ENCODE results near the gene TRIO.

DNA sequence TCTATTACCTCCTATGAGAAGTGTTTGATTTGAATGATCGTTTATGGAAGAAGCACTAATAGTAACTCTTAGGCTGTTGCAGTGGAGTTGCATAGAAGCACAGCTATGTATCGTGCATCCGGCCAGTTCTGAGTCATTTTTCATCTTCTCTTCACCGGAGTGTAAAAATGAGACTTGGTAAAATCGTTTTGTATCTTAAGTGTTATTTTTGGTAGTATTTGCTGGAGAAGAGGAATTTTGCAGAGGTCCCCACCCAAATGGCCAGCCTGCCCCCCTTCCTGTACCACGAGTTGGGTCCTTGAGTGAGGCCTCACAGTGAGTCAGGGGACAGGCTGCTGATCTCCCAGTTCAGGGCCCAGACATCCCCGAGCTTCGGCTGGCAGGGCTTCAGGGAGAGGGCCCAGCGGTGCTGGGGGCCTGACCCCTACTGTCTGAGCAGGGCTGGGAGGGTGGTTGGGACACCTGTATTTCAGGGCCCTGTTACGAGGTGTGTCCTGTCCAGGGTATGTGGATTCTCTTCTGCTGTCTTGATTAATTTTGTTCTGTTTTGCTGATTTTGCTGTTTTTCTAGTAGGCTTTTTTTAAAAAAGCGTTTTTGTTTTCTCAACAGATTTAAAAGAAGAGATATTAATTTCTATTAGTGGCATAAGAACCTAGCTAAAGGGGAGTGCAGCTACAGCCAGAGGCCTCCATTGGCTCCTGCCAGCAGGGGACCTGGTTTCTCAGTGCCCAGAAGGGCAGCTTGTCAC is 210.8 kb downstream of the TRIO start:
- no peak for TF ChIP-seq POLR2AphosphoS5 (IDR thresholded peaks at IDR 0.05; ENCODE audit: borderline replicate concordance, low read depth, low read length)
- no peak for TF ChIP-seq EZH2 (IDR thresholded peaks at IDR 0.05)
